NB4 (cell line): Measurements from ENCODE around the gene ADAM12.
"Not testable (repeated sequence)": the region's sequence is repeated elsewhere in the genome, so short reads cannot be mapped to it uniquely, and the experiment has no call there.

Source experiments
- DNase-seq: peaks from one replicate; pipeline ENCODE4 v3.0.0; 2010; ENCODE audit warnings: low read depth
- H3K4me3 ChIP-seq: one replicate; pipeline ENCODE4 v1.5.1; 2011; ENCODE audit warnings: mild to moderate bottlenecking, low read depth, low read length, moderate library complexity
- CTCF ChIP-seq: IDR thresholded peaks from one replicate; pipeline ENCODE4 v1.5.1; 2012; ENCODE audit warnings: low read depth, low read length
- MAX ChIP-seq: IDR thresholded peaks from 2 replicates; pipeline ENCODE4 v1.6.1; 2011; ENCODE audit warnings: low read depth, low read length
- MYC ChIP-seq: IDR thresholded peaks from 2 replicates; pipeline ENCODE4 v1.6.1; 2011; ENCODE audit warnings: low read depth, low read length
- POLR2A ChIP-seq: IDR thresholded peaks from 2 replicates; pipeline ENCODE4 v1.6.1; 2011; ENCODE audit warnings: mild to moderate bottlenecking; ENCODE audit not compliant: insufficient read length; ENCODE audit errors: extremely low read depth

The ADAM12 gene

GRCh38 chr10:126247446-126247975 is 140.8 kb downstream of the ADAM12 start:
- no peak for DNase-seq
- H3K4me3 ChIP-seq = no peak overlapping the region
- TF ChIP-seq MYC (no peak), MAX (no peak), POLR2A (no peak), CTCF (no peak)

- DNase-seq = not testable (repeated sequence)
Observed at GRCh38 chr10:126246396-126246795, 141.9 kb downstream of the ADAM12 start.

GRCh38 chr10:126245501-126245900 is 142.8 kb downstream of the ADAM12 start:
- TF ChIP-seq POLR2A (no peak), MAX (no peak), MYC (no peak), CTCF (no peak)
- no peak overlapping the region for H3K4me3 ChIP-seq
- no peak for DNase-seq

More at GRCh38 chr10:126246396-126246795, 141.9 kb downstream of the ADAM12 start:
- not testable (repeated sequence) for H3K4me3 ChIP-seq

GRCh38 chr10:126243971-126244370 is 144.3 kb downstream of the ADAM12 start:
- DNase-seq = no peak
- H3K4me3 ChIP-seq = no peak overlapping the region
- TF ChIP-seq MAX (no peak), CTCF (no peak), POLR2A (no peak), MYC (no peak)

GRCh38 chr10:126243306-126243705 is 145.0 kb downstream of the ADAM12 start:
- H3K4me3 ChIP-seq = no peak overlapping the region
- TF ChIP-seq MAX = no peak
- TF ChIP-seq CTCF = no peak
- TF ChIP-seq POLR2A = no peak
- no peak for TF ChIP-seq MYC
- DNase-seq = no peak

- no peak for DNase-seq
- H3K4me3 ChIP-seq = no peak overlapping the region
- no peak for TF ChIP-seq CTCF
- no peak for TF ChIP-seq POLR2A
- TF ChIP-seq MAX = no peak
- TF ChIP-seq MYC = no peak
Observed at GRCh38 chr10:126242397-126243260, 145.6 kb downstream of the ADAM12 start.
